ENCODE measurements around the gene MBP. TPM values are rescaled to one million over a fixed set of nuclear protein-coding genes. Genes with fewer than 3 reads are reported as not detected.
"Not testable (repeated sequence)": the region's sequence is repeated elsewhere in the genome, so short reads cannot be mapped to it uniquely, and the experiment has no call there.

MBP gene
- total and polyA plus RNA-seq, 9 donors, result 8.7 to 23.0 (median 11.2) TPM

GRCh38 chr18:76953156-76953555 is 179.4 kb downstream of the MBP start:
- DNase-seq, result no peak
- 29% methylated on average over 3 of the region's 6 CpGs for WGBS (ENCODE audit: insufficient coverage)
- H3K27me3 ChIP-seq (ENCODE audit: control insufficient read depth, insufficient read depth, low read length), result no peaks in the 10 kb centered on the region
- no peak overlapping the region for H3K4me3 ChIP-seq (ENCODE audit: low read length)
- peaks cover 40% of the 10 kb centered on the region for H3K36me3 ChIP-seq (ENCODE audit: control insufficient read depth, insufficient read depth, low read length)
- H3K9me3 ChIP-seq (replicated peaks; ENCODE audit: control insufficient read depth, low read depth, low read length), result no peaks in the 10 kb centered on the region
- peaks cover 33% of the 10 kb centered on the region for H3K4me1 ChIP-seq (ENCODE audit: control insufficient read depth, insufficient read depth, low read length)
- H3K27ac ChIP-seq (ENCODE audit: low read length), result peak overlapping the region; percentile 47

DNA sequence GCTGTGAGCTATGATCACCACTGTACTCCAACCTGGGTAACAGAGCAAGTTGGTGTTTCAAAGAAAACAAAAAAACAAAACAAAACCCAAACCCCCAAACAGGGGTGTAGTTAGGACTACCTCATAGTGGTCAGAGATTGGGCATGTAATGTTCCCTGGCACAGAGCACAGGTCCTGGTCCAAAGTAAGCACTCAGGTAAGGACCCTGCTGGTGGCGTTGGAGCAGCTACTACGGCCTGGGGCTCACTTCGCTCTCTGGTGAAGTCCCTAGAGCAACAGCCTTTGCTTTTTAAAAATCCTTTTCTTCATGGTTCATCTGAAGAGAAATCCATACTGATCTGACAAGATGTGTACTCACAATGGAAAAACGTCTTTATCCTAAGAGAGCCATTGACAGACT is 179.8 kb downstream of the MBP start:
- no peaks in the 10 kb centered on the region for H3K9me3 ChIP-seq (replicated peaks; ENCODE audit: control insufficient read depth, low read depth, low read length)
- peaks cover 29% of the 10 kb centered on the region for H3K4me1 ChIP-seq (ENCODE audit: control insufficient read depth, insufficient read depth, low read length)
- H3K27ac ChIP-seq (ENCODE audit: low read length), result no peak overlapping the region
- DNase-seq, result no peak
- peaks cover 40% of the 10 kb centered on the region for H3K36me3 ChIP-seq (ENCODE audit: control insufficient read depth, insufficient read depth, low read length)
- H3K27me3 ChIP-seq (ENCODE audit: control insufficient read depth, insufficient read depth, low read length), result no peaks in the 10 kb centered on the region
- no peak overlapping the region for H3K4me3 ChIP-seq (ENCODE audit: low read length)
- WGBS (ENCODE audit: insufficient coverage), result 89% methylated on average over 3 of the region's 4 CpGs

DNA sequence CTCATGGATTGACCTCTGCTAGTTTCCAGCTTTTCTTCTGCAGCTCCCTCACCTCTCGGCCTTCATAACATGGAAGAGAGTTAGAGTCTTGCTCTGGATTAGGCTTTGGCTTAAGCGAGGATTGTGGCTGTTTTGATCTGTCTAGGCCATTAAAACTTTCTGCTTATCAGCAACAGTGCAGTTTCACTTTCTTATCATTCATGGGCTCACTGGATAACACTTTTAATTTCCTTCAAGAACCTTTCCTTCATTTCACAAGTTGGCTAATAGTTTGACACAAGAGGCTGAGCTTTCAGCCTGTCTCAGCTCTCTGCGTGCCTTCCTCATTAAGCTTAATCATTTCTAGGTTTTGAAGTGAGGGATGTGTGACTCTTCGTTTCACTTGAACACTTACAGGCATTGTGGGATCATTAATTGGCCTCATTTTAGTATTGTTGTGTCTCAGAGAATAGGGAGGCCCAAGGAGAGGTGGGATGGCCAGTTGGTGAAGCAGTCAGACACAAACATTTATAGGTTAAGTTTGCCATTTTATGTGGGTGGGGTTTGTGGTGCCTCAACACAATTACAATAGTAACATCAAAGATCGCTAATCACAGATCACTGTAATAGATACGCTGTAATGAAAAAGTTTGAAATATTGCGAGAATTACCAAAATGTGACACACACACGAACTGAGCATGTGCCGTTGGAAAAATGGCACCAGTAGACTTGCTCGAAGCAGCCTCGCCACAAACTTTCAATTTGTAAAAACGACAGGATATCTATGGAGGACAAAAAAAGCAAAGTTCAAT is 180.9 kb downstream of the MBP start:
- Histone ChIP-seq H3K27ac (ENCODE audit: low read length) (no peak overlapping the region), H3K36me3 (ENCODE audit: control insufficient read depth, insufficient read depth, low read length) (peaks cover 42% of the 10 kb centered on the region), H3K9me3 (replicated peaks; ENCODE audit: control insufficient read depth, low read depth, low read length) (no peaks in the 10 kb centered on the region), H3K27me3 (ENCODE audit: control insufficient read depth, insufficient read depth, low read length) (no peaks in the 10 kb centered on the region), H3K4me1 (ENCODE audit: control insufficient read depth, insufficient read depth, low read length) (peaks cover 21% of the 10 kb centered on the region), H3K4me3 (ENCODE audit: low read length) (no peak overlapping the region)
- WGBS (ENCODE audit: insufficient coverage), result 95% methylated on average over 5 of the region's 12 CpGs
- DNase-seq, result no peak

DNA sequence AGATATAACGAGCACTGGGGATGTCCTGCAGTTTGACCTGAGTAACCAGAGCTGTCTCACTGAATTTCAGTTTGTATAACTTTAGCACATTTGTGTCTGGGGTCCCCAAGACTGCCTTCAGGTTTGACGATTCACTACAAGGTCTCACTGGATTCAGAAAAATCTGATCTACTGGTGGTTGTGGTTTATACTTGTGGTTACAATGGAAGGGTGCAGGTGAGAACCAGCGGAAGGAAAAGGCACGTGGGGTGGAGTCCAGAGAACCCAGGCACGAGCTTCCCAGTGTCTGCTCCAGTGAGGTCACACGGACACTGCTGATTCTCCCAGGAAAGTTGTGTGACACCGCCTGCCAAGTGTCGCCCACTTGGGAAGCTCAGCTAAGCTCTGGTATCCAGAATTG is 184.2 kb downstream of the MBP start:
- H3K27ac ChIP-seq (ENCODE audit: low read length), result no peak overlapping the region
- H3K27me3 ChIP-seq (ENCODE audit: control insufficient read depth, insufficient read depth, low read length), result no peaks in the 10 kb centered on the region
- peaks cover 41% of the 10 kb centered on the region for H3K36me3 ChIP-seq (ENCODE audit: control insufficient read depth, insufficient read depth, low read length)
- H3K4me3 ChIP-seq (ENCODE audit: low read length), result no peak overlapping the region
- peaks cover 3% of the 10 kb centered on the region for H3K4me1 ChIP-seq (ENCODE audit: control insufficient read depth, insufficient read depth, low read length)
- WGBS (ENCODE audit: insufficient coverage), result 82% methylated on average over 6 of the region's 8 CpGs
- no peak for DNase-seq
- H3K9me3 ChIP-seq (replicated peaks; ENCODE audit: control insufficient read depth, low read depth, low read length), result no peaks in the 10 kb centered on the region

DNA sequence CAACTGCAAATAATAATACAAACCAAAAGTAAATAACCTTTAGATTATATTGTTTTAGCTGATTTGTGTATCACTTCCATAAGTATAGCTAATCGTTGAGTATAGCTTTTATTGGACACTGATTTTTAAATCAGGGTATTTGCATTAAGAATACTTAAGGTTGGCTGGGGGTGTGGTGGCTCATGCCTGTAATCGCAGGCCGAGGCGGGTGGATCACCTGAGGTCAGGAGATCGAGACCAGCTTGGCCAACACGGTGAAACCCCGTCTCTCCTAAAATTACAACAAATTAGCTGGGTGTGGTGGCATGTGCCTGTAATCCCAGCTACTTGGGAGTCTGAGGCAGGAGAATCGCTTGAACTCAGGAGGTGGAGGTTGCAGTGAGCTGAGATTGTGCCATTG is 188.2 kb downstream of the MBP start:
- not testable (repeated sequence) for H3K27ac ChIP-seq (ENCODE audit: low read length); DNase-seq; H3K4me3 ChIP-seq (ENCODE audit: low read length); H3K27me3 ChIP-seq (ENCODE audit: control insufficient read depth, insufficient read depth, low read length); H3K4me1 ChIP-seq (ENCODE audit: control insufficient read depth, insufficient read depth, low read length); H3K9me3 ChIP-seq (replicated peaks; ENCODE audit: control insufficient read depth, low read depth, low read length)
- 100% methylated on average over 3 of the region's 8 CpGs for WGBS (ENCODE audit: insufficient coverage)
- H3K36me3 ChIP-seq (ENCODE audit: control insufficient read depth, insufficient read depth, low read length), result peaks cover 23% of the 10 kb centered on the region

DNA sequence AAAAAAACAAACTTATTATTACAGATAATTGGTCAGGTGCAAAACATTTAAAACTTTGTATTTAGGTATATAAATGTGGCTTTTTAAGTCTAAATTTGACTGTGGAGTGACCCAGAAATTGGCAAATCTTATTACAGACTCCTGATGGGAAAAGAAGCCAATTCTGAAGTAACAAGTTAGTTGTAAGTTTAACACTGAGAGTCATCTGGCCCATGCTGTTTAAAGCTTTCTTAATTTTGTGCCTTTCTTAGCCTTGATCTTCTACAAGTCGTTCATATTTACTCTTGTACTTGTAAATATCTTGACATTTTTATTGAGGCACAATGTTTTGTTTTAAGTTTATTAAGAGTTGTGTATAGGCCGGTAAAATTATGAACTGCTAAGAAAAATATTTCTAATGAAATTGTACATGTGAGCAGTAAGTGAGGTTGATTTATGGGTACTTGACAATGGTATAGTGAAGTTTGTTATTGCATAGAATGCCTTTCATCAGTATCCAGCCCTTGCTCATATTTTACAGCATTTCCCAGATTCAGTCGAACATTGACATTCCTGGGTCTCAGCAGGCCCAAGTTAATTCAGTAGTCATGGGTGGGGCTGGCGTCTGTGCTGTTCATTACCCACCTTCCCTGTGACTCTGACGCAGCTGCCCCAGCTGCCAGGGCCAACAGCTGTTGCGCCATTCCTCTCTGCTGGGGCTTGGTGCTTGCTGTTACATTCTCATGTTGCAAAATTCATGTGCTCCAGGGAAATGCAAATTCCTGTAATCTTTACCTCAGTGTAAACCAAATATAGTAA is 188.8 kb downstream of the MBP start:
- DNase-seq, result peak; percentile 34
- Histone ChIP-seq H3K4me3 (ENCODE audit: low read length) (no peak overlapping the region), H3K36me3 (ENCODE audit: control insufficient read depth, insufficient read depth, low read length) (peaks cover 26% of the 10 kb centered on the region), H3K4me1 (ENCODE audit: control insufficient read depth, insufficient read depth, low read length) (no peaks in the 10 kb centered on the region), H3K27me3 (ENCODE audit: control insufficient read depth, insufficient read depth, low read length) (no peaks in the 10 kb centered on the region), H3K9me3 (replicated peaks; ENCODE audit: control insufficient read depth, low read depth, low read length) (no peaks in the 10 kb centered on the region), H3K27ac (ENCODE audit: low read length) (no peak overlapping the region)
- 55% methylated on average over 3 of the region's 6 CpGs for WGBS (ENCODE audit: insufficient coverage)

DNA sequence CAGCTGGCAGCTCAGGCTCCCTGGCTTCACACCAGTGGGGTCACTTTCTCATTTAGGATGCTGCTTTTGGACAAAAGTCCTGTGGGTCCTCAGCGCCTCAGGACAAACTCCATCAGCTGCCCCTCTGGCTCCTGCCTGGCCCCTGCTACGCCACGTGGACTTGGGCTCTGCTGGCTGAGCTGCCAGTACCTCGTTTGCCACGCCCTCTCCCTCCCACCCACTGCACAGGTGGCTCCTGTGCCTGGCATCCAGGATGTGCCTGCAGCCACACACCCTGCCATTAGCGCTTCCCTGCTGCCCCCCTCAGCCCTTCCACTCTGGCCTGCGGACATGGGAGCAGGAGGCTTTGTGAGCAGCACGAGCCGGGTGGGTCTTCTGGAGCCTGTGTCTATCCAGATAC is 191.3 kb downstream of the MBP start:
- Histone ChIP-seq H3K27me3 (ENCODE audit: control insufficient read depth, insufficient read depth, low read length) (no peaks in the 10 kb centered on the region), H3K27ac (ENCODE audit: low read length) (no peak overlapping the region), H3K36me3 (ENCODE audit: control insufficient read depth, insufficient read depth, low read length) (peaks cover 29% of the 10 kb centered on the region), H3K9me3 (replicated peaks; ENCODE audit: control insufficient read depth, low read depth, low read length) (no peaks in the 10 kb centered on the region), H3K4me3 (ENCODE audit: low read length) (no peak overlapping the region), H3K4me1 (ENCODE audit: control insufficient read depth, insufficient read depth, low read length) (no peaks in the 10 kb centered on the region)
- 90% methylated on average over 5 of the region's 9 CpGs for WGBS (ENCODE audit: insufficient coverage)
- no peak for DNase-seq

- peaks cover 33% of the 10 kb centered on the region for H3K36me3 ChIP-seq (ENCODE audit: control insufficient read depth, insufficient read depth, low read length)
These were observed 194.0 kb downstream of the MBP start for GRCh38 chr18:76938619-76939018.

DNA sequence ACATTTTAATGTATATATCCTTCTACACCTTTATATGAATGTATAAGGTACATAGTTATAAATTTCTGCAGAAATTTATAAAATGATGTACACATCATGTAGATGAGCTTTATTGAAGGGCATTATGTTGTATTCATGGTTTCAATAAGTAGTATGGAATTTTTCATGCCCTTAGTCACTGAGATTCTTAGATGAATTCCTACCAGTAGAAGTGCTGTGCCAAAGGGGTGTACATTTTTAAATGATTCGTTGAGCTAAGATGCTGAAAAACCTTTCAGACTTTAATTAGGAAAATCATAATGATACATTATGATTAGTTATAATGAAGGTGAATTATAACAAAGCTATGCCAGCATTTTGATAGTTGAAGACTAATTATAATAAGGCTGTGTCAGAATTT is 195.0 kb downstream of the MBP start:
- no CpG with 5 or more reads among the region's 1 CpG for WGBS (ENCODE audit: insufficient coverage)
- Histone ChIP-seq H3K4me3 (ENCODE audit: low read length) (no peak overlapping the region), H3K36me3 (ENCODE audit: control insufficient read depth, insufficient read depth, low read length) (peaks cover 33% of the 10 kb centered on the region), H3K27ac (ENCODE audit: low read length) (no peak overlapping the region), H3K27me3 (ENCODE audit: control insufficient read depth, insufficient read depth, low read length) (no peaks in the 10 kb centered on the region), H3K4me1 (ENCODE audit: control insufficient read depth, insufficient read depth, low read length) (no peaks in the 10 kb centered on the region), H3K9me3 (replicated peaks; ENCODE audit: control insufficient read depth, low read depth, low read length) (no peaks in the 10 kb centered on the region)
- no peak for DNase-seq

More at GRCh38 chr18:76938619-76939018, 194.0 kb downstream of the MBP start:
- no peak overlapping the region for H3K4me3 ChIP-seq (ENCODE audit: low read length)
- H3K27ac ChIP-seq (ENCODE audit: low read length), result no peak overlapping the region
- no peaks in the 10 kb centered on the region for H3K4me1 ChIP-seq (ENCODE audit: control insufficient read depth, insufficient read depth, low read length)
- DNase-seq, result no peak
- H3K27me3 ChIP-seq (ENCODE audit: control insufficient read depth, insufficient read depth, low read length), result no peaks in the 10 kb centered on the region
- WGBS (ENCODE audit: insufficient coverage), result 80% methylated on average over 9 of the region's 12 CpGs
- no peaks in the 10 kb centered on the region for H3K9me3 ChIP-seq (replicated peaks; ENCODE audit: control insufficient read depth, low read depth, low read length)

DNA sequence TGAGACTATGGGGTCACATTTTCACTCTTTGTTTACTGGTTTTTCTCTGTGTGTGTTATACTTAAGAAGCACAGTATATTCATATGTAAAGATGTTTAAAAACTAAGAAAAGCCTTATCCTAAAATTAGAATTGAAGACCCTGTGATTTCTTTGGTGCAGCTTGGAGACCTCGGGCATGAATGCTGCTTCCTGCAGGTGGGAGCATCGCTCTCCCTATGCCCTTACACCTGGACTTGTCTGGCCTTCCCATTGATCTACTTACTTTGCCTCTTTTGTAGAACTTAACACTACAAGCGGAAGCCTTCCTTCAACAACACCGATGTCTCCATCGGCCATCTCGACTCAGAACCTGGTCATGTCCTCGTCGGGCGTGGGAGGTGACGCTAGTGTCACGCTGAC is 195.7 kb downstream of the MBP start:
- peaks cover 33% of the 10 kb centered on the region for H3K36me3 ChIP-seq (ENCODE audit: control insufficient read depth, insufficient read depth, low read length)
- no peaks in the 10 kb centered on the region for H3K4me1 ChIP-seq (ENCODE audit: control insufficient read depth, insufficient read depth, low read length)
- no peaks in the 10 kb centered on the region for H3K27me3 ChIP-seq (ENCODE audit: control insufficient read depth, insufficient read depth, low read length)
- no peak overlapping the region for H3K27ac ChIP-seq (ENCODE audit: low read length)
- H3K4me3 ChIP-seq (ENCODE audit: low read length), result no peak overlapping the region
- H3K9me3 ChIP-seq (replicated peaks; ENCODE audit: control insufficient read depth, low read depth, low read length), result no peaks in the 10 kb centered on the region
- DNase-seq, result no peak
- WGBS (ENCODE audit: insufficient coverage), result 95% methylated on average over 11 of the region's 11 CpGs
